B cell (primary cell): ENCODE results near the gene TP53.

ENCODE experiments used
- EZH2 ChIP-seq: IDR thresholded peaks from 2 replicates; pipeline ENCODE4 v1.6.1; 2012; ENCODE audit warnings: borderline replicate concordance, low read depth, mild to moderate bottlenecking, moderate library complexity, low read length; ENCODE audit not compliant: insufficient read depth, poor library complexity, severe bottlenecking
- TF ChIP-seq, protein P1 (sequence below): fragments of 200-600 bp; IDR thresholded peaks from one replicate; pipeline ENCODE4 v1.8.0; 2022; ENCODE audit warnings: antibody characterized with exemption, mild to moderate bottlenecking

DNA sequence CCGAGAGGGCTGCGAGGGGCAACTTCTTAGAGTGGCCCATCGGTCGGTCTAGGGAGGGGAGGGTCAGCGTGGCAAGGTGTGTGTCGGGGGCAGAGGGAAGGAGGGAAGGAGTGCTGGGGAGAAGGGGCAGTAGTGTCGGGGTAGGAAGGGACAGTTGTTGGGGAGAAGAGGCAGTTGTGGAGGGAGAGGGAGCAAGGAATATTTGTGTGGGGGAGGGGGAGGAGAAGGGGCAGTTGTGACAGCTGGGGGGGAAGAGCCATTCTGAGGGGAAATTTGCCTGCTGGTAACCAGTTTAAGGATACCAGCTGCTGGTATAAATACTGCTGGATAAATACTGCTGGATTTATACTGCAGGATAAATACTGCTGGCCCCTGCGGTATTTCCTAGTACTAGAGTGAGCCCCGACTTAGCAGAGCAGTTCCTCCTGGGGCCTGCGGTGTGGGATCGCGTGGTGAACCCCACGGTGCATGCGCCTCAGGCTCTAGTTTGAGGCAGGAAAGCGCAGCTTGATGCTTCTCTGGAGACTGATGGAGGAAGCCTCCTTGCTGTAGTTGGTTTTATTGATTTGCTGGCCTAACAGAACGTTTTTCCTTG, 30.6 kb upstream of the TP53 start:
- no peak for TF ChIP-seq EZH2
- TF ChIP-seq, protein P1, sequence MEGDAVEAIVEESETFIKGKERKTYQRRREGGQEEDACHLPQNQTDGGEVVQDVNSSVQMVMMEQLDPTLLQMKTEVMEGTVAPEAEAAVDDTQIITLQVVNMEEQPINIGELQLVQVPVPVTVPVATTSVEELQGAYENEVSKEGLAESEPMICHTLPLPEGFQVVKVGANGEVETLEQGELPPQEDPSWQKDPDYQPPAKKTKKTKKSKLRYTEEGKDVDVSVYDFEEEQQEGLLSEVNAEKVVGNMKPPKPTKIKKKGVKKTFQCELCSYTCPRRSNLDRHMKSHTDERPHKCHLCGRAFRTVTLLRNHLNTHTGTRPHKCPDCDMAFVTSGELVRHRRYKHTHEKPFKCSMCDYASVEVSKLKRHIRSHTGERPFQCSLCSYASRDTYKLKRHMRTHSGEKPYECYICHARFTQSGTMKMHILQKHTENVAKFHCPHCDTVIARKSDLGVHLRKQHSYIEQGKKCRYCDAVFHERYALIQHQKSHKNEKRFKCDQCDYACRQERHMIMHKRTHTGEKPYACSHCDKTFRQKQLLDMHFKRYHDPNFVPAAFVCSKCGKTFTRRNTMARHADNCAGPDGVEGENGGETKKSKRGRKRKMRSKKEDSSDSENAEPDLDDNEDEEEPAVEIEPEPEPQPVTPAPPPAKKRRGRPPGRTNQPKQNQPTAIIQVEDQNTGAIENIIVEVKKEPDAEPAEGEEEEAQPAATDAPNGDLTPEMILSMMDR, result no peak
